Kidney epithelial cell (primary cell): ENCODE results near the gene ZFP28. TPM values are rescaled to one million over a fixed set of nuclear protein-coding genes. Genes with fewer than 3 reads are reported as not detected.

Experiments
- DNase-seq: peaks from one replicate; pipeline ENCODE4 v3.0.0-alpha.2; 2010; ENCODE audit warnings: low read depth
- H3K27me3 ChIP-seq: 2 replicates; pipeline ENCODE4 v1.6.0; 2011; ENCODE audit warnings: low read length; ENCODE audit not compliant: control insufficient read depth, insufficient read depth
- H3K36me3 ChIP-seq: 2 replicates; pipeline ENCODE4 v1.5.1; 2011; ENCODE audit warnings: low read length; ENCODE audit not compliant: control insufficient read depth, insufficient read depth
- H3K4me3 ChIP-seq: 2 replicates; pipeline ENCODE4 v1.5.1; 2011; ENCODE audit warnings: low read depth, mild to moderate bottlenecking, control low read depth, low read length
- total RNA-seq: library from RNA; depleted of rRNA; stranded (reverse); fragments of >200 nt; gene quantifications from 2 replicates; pipeline ENCODE4 v1.2.3, GENCODE V29; 2015
- TF ChIP-seq, protein P1 (sequence below): IDR thresholded peaks from 2 replicates; pipeline ENCODE4 v1.5.1; 2011; ENCODE audit warnings: mild to moderate bottlenecking, moderate library complexity, low read length, control low read depth, inconsistent platforms; ENCODE audit not compliant: insufficient read depth, poor library complexity, severe bottlenecking

ZFP28 gene
- 5.8 and 6.6 TPM in 2 replicates for total RNA-seq

DNA sequence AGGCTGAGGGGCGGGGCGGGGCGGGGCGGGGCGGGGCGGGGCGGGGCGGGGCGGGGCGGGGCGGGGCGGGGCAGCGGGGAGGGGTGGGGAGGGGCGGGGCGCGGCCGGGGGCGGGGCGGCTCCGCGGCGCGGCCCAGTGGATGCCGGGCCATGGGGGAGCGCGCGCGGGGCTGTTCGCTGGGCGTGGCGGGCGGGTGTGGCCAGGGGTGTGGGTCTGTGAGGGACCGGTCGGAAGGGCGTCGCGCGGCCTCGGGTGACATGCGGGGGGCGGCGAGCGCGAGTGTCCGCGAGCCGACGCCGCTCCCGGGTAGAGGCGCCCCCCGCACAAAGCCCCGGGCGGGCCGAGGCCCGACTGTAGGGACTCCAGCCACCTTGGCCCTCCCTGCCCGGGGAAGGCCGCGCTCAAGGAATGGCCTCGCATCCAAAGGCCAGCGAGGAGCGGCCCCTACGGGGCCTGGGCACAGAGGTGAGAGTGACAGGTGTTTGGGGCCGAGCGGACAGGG, at the start of gene ZFP28:
Gene ZFP28, plus strand, starts transcription at position 188 of the 503 bp plus-strand sequence. Its CDS starts 71 bp downstream, at position 259.
- Histone ChIP-seq H3K4me3 (peak within 1 kb of the TSS; percentile 56), H3K36me3 (no peaks in the 10 kb centered on the region), H3K27me3 (no peaks in the 10 kb centered on the region)
- no peak for DNase-seq
- TF ChIP-seq, protein P1, sequence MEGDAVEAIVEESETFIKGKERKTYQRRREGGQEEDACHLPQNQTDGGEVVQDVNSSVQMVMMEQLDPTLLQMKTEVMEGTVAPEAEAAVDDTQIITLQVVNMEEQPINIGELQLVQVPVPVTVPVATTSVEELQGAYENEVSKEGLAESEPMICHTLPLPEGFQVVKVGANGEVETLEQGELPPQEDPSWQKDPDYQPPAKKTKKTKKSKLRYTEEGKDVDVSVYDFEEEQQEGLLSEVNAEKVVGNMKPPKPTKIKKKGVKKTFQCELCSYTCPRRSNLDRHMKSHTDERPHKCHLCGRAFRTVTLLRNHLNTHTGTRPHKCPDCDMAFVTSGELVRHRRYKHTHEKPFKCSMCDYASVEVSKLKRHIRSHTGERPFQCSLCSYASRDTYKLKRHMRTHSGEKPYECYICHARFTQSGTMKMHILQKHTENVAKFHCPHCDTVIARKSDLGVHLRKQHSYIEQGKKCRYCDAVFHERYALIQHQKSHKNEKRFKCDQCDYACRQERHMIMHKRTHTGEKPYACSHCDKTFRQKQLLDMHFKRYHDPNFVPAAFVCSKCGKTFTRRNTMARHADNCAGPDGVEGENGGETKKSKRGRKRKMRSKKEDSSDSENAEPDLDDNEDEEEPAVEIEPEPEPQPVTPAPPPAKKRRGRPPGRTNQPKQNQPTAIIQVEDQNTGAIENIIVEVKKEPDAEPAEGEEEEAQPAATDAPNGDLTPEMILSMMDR = no peak

DNA sequence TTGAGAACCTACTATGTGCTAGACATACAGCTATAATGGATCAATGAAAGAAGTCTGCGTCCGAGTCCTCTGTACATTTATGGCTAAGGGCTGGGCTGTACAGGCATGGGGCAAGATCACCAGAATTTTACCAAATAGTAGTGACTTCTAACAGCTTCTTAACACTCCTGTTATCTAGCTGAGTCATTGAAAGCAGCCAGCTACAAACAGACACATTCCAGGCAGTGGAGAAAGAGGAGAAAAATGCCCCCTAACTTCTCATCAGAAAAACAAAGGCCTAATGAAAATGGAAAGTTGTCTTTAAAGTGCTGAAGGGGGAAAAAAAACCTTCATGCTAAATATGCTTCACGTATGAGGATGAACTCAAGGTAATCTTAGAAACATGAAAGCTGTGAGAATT, 47.3 kb upstream of the ZFP28 start:
- Histone ChIP-seq H3K27me3 (no peaks in the 10 kb centered on the region), H3K36me3 (no peaks in the 10 kb centered on the region), H3K4me3 (no peak overlapping the region)
- TF ChIP-seq, protein P1 = no peak
- no peak for DNase-seq

GRCh38 chr19:56504581-56504980, 34.2 kb upstream of the ZFP28 start:
- H3K4me3 ChIP-seq = no peak overlapping the region
- DNase-seq = no peak
- H3K36me3 ChIP-seq = no peaks in the 10 kb centered on the region
- no peaks in the 10 kb centered on the region for H3K27me3 ChIP-seq
- TF ChIP-seq, protein P1 = no peak

- H3K27me3 ChIP-seq = no peaks in the 10 kb centered on the region
- no peaks in the 10 kb centered on the region for H3K36me3 ChIP-seq
- TF ChIP-seq, protein P1 = no peak
- peak; percentile 93 for DNase-seq
- H3K4me3 ChIP-seq = peak within 1 kb of the TSS; percentile 50
Measured at GRCh38 chr19:56507446-56508289, 31.1 kb upstream of the ZFP28 start, which contains the start of gene ZNF471. ZNF471 (plus strand) TSS chr19:56507855; CDS start chr19:56511572, 3,717 bp downstream.

DNA sequence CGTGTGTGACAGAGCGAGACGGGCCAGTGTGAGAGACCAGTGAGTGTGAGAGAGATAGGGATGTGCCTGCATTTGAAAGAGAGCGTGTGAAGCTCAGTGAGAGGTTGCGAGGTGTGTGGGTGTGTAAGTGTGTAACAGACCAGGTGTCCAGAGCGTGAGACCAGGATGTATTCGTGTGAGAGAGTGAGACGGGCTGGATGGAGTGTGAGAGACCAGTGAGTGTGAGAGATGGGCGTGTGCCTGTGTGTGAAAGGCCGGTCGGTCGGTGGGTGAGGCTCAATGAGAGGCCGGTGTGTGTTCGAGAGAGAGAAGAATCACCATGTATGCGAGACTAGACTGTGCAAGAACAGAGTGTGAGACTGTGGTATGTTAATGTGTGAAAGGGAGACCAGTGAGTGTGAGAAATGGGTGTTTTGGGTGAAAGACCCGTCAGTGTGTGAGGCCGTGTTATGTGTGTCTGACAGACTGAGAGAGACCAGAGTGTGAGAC, 30.4 kb upstream of the ZFP28 start:
- DNase-seq = no peak
- no peaks in the 10 kb centered on the region for H3K27me3 ChIP-seq
- no peaks in the 10 kb centered on the region for H3K36me3 ChIP-seq
- H3K4me3 ChIP-seq = peak overlapping the region; percentile 50
- TF ChIP-seq, protein P1 = no peak
